Activated CD8-positive, alpha-beta memory T cell treated with anti-CD3 and anti-CD28 coated beads for 24 hours (primary cell): Measurements from ENCODE around the gene REL.
"Not testable (repeated sequence)": the region's sequence is repeated elsewhere in the genome, so short reads cannot be mapped to it uniquely, and the experiment has no call there.

Experiments
- DNase-seq: peaks from one replicate; pipeline ENCODE4 v3.0.0-alpha.2; 2020

The REL gene

DNA sequence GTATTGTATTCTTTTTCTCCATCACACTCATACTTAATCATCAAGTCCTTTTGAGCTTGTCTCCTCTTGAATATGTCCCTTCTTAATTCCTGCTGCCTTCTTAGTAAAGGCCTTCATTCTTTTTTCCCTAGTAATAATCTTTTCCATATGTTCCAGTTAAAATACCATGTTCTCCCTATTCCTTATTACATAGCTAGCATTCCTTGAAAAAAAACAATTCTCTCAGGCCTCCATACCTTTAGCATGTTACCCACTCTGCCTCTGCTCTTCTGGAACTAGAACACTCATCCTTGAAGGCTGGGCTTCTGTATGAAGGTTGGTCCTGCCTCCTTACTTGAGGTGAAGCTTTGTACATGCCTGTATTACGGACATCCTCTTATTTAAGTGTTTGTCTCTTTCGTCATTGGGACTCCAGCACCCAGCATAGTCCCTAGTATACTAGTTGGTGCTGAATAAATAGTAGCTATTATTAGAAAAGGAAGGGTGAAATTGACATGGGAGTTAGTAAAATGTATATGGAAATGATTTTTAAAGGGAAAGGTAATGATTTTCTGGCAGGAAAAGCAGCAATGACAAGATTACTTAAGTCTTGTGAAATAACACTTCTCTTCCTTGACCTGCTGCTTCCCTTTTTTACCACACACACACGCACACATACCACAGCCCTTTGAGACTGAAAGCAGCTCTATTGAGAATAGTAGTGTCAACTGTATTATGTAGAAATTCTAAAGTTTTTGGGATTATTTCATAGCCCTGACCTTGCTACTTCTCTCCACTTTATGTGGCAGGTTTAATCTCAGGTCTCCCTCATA lies 45.6 kb downstream of the REL start:
- no peak for DNase-seq

GRCh38 chr2:60932061-60932460 lies 50.7 kb downstream of the REL start:
- DNase-seq, result not testable (repeated sequence)

- DNase-seq, result no peak
These were observed 51.6 kb downstream of the REL start for GRCh38 chr2:60932954-60933353.

DNA sequence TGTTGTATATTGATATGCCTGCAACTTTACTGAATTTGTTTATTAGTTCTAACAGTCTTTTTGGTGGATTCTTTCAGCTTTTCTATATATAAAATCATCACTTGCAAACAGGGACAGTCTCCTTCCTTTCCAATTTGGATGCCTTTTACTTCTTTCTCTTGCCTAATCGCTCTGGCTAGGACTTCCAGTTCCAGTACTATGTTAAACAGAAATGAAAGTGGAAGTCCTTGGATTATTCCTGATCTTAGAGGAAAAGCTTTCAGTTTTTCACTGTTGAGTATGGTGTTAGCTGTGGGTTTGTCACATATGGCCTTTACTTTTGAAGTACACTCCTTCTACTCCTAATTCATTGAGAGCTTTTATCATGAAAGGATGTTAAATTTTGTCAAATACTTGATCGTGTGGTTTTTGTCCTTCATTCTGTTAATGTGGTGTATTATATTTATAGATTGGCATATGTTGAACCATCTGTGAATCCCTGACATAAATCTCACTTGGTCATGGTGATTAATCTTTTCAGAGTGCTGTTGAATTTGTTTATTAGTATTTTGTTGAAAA lies 52.9 kb downstream of the REL start:
- no peak for DNase-seq

DNA sequence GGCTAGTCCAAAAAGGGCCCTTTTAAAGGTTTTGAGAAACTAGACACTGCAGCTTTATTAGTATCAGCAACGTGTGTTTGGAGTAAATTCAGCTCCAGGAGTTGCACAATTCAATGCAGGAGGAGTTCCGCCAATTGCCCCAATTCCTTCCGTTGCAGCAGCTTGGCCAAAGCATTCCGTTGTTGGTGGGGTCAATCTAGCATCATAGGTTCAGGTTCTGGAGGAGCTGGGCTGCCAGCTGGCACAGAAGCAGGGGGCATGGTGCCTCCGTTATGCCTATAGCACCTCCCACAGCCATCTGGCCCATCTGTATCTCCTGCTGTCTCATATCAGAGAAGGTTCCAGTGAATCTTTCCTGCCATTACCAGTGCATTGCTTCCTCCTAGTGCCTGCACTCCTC lies 55.4 kb downstream of the REL start:
- no peak for DNase-seq

DNA sequence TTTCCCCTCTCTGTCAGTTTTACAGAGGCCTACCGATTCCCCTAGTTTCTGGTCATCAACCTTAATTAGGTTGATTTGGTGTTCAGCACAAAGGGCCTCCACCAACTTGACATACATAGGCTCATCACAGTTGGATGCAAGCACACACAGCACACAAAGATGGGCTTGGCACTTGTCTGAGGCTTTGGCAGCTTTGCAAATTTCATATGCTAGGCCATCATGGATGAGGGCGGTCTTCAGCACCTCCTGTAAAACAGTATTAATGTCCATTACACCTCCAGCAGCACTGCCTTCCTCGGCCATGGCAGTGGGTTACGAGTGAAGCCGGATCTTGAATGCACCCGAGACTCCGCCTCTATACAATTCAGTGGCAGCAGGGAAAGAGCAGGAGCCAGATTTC lies 56.9 kb downstream of the REL start:
- no peak for DNase-seq

- DNase-seq, result no peak
These were observed 58.2 kb downstream of the REL start for GRCh38 chr2:60939622-60940021.

DNA sequence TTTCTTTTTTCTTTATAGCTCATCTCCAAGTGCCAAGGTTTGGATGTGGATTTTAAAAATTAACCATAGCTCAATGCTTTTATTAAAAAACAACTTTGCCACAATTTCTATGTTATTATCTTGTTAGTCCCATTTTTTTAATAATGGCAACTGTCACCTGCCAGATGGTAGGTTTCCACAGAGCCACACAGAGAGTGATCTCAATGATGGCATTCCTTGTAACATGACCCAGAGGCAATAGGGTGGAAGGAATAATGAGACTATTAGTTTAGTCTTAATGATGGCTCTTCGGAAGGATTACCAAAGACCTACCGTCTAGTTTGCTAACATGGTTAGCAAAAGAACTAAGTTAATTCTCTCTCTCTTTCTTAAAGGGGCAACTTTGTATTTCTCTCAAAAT lies 64.0 kb downstream of the REL start:
- no peak for DNase-seq

- no peak for DNase-seq
These were observed 65.7 kb downstream of the REL start for GRCh38 chr2:60947056-60947455.

- DNase-seq, result no peak
These were observed 66.8 kb downstream of the REL start for GRCh38 chr2:60948161-60948560.

DNA sequence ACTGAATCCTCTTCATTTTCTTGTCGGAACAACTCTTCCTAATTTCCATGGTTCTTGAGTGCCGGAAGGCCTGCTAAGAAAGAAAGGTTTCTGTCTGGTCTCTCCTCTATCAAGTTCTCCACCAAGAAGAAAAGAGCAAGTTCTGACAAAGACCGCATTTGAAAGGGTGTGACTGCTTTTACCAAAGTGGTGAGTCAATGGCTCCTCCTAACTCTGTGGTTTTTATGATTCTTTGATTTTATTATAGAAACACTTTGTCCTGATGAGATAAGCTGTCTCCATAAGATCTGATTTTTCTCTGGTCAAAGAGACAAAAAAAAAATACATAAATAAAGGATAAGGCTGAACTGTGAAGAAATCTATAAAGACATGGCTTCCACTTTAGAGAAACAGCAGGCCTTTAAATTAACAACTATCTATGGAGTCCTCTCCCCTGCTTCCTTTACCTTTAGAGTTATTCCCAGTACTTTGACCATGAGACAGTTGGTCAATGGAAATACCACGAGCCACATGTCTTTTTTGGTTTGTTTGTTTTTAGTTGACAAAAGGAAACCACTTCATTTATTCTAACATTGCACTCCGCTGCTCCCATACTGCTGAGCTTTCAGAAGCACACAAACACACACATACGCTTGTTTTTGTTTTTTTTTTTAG lies 67.7 kb downstream of the REL start:
- no peak for DNase-seq

DNA sequence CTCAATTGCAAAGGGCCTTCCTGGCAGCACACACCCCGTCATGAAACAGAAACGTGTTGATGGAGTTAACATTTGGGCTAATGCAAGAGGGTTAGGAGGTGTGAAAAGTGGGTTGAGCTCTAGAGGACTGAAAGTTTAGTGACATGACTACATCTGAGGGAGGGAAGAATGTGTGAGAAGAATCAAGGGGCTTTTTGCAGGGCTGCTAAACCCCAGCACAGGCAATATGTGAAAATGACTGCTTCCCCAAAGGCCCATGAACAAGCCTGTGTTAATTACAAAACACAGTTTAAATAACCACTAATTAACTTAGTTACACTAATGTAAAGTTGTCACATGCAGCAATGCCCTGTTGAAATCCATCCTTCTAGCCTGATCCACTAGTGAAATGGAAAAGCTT lies 72.8 kb downstream of the REL start:
- no peak for DNase-seq

DNA sequence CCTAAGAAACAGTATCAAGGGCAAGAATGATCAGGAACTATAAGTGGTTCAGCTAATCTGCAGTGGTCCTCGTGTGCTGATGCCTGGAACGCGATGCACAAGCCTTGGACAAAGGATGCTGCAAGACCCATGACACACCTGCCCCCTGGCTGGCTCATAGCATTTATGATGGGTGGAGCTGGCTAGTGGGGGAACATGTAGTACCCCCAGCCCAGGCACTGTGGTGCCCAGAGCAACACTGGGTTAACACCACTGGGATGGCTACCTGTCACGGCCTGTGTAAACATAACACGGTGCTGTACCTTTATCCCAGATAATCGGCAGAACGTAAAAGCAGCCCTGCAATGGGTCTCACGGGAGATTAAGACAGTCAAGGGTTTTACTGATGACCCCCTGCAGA lies 75.8 kb downstream of the REL start:
- DNase-seq, result no peak

DNA sequence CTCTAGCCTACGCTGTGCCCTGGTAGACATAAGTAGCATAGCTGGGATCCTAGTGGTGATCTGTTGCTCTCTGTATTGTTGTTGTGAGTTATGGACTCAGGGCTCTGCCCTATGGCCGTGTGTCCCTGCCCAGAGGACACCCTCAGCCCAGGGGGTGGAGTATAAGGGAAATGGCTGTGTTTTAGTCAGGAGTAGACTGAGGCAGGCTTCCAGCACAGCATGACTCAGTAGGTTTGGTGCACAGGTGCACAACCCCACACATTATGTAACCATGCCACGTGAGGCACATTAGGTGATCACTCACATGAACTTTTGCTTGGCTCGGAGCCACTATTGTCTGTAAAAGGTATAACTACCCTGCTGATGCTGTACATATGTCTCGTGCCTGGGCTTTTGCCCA lies 76.3 kb downstream of the REL start:
- DNase-seq, result no peak

- no peak for DNase-seq
These were observed 77.0 kb downstream of the REL start for GRCh38 chr2:60958361-60958760.

DNA sequence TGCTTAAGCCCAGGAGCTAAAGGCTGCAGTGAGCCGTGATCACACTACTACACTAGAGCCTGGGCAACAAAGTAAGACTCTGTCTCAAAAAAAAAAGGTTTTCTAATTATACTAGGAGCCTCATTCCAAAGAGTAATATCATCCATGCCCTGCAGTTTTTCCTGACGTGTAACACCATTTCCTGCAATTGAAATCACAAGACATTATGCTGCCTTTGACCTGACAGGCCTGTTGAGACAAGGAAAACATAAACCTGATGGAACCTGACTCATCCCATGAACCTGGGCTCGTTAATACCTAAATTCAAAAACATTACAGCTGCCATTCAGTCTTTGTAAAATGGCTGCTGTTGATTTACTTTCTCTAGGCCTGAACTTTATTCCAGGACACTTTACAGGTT lies 77.4 kb downstream of the REL start:
- no peak for DNase-seq

- no peak for DNase-seq
These were observed 78.1 kb downstream of the REL start for GRCh38 chr2:60959501-60959900.

- no peak for DNase-seq
These were observed 79.3 kb downstream of the REL start for GRCh38 chr2:60960706-60961105.

- DNase-seq, result no peak
These were observed 80.1 kb downstream of the REL start for GRCh38 chr2:60961457-60961856.

DNA sequence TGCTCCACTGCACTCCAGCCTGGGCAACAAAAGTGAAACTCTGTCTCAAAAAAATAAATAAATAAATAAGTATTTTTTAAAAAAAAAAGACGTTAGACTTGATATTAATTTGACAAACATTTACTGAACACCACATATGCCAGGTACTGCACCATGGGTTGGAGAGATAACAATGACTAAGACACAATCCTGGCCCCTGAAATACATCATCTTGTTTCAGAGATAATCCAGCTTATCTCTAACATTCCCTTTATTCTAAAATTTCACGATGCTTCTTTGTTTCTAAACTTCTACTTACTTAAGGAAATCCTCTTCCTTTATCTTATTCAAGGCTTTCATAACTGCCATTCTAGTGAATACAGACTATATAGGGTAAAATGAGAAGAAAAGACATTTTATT lies 81.2 kb downstream of the REL start:
- no peak for DNase-seq

- DNase-seq, result no peak
These were observed 81.8 kb downstream of the REL start for GRCh38 chr2:60963190-60963589.

DNA sequence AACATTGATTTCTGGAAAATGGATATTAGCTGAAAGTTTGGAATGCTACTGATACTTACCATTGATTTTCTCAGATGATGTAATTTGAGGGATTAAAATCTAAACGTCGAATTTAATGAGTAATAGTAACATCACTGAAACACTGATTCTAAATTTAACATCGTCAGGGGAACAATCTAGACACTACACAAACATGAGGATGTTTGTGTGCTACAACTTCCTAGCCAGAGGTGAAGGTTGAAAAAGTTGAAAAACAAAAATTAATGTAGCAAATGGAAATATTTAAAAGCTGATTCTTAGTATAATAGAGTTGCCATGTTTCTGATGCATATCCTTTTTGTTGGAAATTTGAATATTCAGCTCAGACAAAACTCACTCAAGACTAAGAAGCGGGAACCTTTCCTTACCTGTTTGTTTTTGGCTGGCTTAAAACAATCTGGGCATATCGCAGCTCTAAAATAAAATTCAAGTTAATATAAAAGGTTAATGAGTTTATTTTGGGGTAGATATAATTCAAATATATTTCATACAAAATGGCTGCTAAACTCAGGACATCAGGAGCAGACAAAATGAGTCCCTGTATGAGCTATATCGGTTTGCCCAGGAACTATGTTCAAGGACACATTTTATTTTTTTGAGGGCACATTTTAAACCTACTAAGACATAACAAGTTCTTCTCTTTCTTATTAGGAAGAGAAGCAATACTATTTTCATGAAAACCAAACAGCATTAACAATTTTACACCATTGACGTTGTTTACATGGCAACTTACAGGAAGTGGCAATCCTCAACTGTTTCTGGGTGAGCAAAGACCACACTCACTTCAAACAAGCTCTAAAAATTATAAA lies 83.5 kb downstream of the REL start:
- no peak for DNase-seq

GRCh38 chr2:60965499-60965785 lies 84.1 kb downstream of the REL start:
- DNase-seq, result no peak
